ENCODE data around the gene MCCC2. TPM values are rescaled to one million over a fixed set of nuclear protein-coding genes. Genes with fewer than 3 reads are reported as not detected.

Gene MCCC2
- polyA plus RNA-seq, 3 donors, result 64.2 to 68.5 (median 65.9) TPM

Other genes with a start within 250 kb of the MCCC2 start
- 10 to 100 TPM; 37.5 to 43.0 (median 42.2) TPM for gene BDP1, start 131.7 kb upstream of the MCCC2 start, polyA plus RNA-seq (ENCODE audit: insufficient read length in 3 of 3)
- gene CARTPT, start 131.9 kb downstream of the MCCC2 start, polyA plus RNA-seq (ENCODE audit: insufficient read length in 3 of 3), result not detected